Activated CD4-positive, alpha-beta T cell treated with anti-CD3 and anti-CD28 coated beads, Interleukin-2, Interleukin-4, amounts not matched to agents 100 ng/mL and 50 ng/mL, durations not matched to agents 16 hours and 8 hours (primary cell): ENCODE data around the gene SIGLEC11.
A peak's percentile ranks its signal among the peaks of the same experiment; 100 is the strongest.
"Not testable (repeated sequence)": the region's sequence is repeated elsewhere in the genome, so short reads cannot be mapped to it uniquely, and the experiment has no call there.

ENCODE experiments used
- DNase-seq: peaks from one replicate; pipeline ENCODE4 v3.0.0-alpha.2; 2020; ENCODE audit warnings: low spot score

Gene SIGLEC11

GRCh38 chr19:49924881-49925210 lies 36.1 kb downstream of the SIGLEC11 start:
- DNase-seq: not testable (repeated sequence)

DNA sequence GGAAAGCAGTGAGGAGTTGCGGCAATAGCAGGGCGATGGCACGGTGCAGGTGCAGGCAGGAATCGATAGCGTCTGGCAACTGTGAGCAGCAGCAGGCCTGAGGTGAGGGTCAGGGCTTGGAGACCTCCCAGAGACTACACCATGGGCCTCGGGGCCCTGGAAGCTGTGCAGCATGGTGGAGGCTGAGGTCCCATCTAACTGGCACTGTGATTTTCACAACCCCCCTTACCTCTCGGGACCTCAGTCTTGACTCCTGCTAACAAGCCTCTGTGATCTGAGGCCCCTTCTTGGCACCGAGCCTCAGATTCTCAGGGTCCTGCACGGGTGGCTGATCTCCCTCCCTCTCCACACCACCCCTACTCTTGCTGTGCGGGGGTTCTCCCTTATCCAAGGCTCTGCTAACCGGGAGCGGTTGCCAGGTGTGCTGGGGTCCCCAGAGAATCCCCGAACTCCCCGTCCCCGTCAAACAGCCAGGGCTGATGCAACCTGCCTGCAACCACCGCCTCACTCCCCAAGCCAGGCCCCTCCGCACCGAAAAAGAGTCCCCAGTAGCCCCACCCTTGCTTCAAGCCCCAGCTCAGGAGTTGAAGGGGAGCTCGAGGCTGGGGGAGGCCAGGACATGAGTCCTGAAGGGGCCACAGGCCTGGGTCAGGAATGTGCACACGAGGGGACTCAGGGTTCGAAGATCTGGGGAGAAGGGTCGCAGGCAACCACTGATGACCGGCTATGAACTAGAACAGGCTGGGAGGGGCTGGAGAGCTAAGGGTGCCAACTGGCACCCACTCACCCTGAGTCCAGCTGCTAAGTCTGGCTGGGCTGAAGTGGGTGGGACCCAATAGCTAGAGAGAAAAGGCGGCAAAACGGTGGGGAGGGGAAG lies 36.7 kb downstream of the SIGLEC11 start:
- DNase-seq: no peak

- DNase-seq: no peak
Measured at GRCh38 chr19:49923055-49924003, 37.6 kb downstream of the SIGLEC11 start.

- DNase-seq: no peak
Measured at GRCh38 chr19:49921871-49922795, 38.8 kb downstream of the SIGLEC11 start.

- DNase-seq: no peak
Measured at GRCh38 chr19:49920624-49921363, 40.2 kb downstream of the SIGLEC11 start.

DNA sequence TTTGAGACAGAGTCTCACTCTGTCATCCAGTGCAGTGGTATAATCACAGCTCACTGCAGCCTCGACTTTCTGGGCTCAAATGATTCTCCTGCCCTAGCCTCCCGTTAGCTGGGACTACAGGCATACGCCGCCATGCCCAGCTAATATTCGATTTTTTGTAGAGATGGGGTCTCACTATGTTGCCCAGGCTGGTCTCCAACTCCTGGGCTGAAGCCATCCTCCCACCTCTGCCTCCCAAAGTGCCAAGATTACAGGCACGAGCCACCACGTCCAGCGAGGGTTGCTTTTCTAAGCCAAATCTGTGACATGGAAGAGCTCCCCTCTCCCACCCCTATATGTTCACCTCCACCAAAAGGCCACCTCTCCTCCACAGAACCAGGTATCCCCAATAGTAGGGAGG lies 42.9 kb downstream of the SIGLEC11 start:
- DNase-seq: no peak

GRCh38 chr19:49916839-49917733 lies 43.9 kb downstream of the SIGLEC11 start:
- DNase-seq: no peak

DNA sequence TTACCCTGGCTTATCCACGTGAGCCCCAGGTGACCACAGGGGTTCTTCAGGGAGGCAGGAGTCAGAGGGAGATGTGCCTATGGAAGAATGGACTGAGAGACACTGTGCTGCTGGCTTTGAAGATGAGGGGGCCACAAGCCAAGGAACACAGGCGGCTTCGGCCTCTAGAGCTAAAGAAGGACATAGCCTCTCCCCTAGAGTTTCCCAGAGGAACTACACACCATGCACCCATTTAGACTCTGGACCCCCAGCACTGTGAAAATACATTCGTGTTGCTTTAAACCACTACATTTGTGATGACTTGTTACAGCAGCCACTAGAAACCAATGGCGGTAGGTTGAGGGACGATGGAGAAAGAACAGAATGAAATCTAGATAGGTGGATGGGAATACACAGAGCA lies 45.7 kb downstream of the SIGLEC11 start:
- no peak for DNase-seq

DNA sequence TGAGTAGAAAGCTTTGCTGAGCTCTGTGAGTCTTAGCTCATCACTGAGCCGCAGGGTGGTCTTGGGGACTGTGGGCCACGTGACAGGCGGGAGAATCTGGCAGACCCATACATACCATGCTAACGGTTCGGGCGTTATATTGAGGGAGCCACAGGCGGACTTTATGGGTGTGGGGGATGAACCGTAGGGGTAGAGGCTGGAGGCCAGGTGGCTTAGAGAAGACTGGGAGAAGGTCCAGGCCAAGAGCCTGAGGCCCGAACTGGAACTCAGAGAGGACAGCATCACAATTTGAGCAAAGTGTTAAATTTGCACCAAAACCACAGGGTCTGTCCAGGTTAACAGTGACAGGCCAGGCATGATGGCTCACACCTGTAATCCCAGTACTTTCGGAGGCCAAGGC lies 47.3 kb downstream of the SIGLEC11 start:
- DNase-seq: no peak

DNA sequence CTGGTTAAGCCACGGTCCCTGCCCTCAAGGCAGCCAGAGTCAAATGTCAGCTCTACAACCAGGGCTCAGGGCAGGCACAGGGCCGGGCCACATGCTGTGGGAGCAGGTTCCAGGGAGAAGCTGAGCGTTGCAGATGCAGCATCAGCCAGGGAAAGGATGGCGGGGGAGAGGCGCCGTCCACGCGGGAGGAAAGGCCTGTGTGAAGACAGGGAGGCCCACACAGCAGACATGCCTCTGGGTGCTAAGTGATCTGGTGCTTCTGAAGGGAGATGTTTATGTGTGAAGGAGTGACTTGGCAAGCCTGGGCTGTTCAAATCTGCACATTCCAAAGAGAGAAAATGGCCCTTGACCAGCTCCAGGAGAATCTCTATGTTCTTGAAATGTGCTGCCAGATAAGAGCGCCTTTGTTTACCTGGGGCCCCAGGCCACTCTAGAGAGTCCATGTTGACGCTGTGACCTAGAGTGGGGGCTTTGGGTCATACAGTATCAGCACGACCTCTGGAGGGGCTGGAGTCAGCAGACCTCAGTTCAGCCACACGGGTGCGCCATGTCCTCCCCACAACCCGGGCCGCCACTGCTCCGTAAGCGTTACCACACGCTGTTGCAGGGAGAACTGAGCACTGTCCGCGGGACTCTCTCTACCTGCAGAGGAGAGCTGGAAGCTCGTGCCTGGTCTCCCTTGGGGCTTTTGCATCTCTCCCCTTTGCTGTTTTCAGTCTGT lies 47.8 kb downstream of the SIGLEC11 start:
- DNase-seq: no peak

- peak; percentile 43 for DNase-seq
Measured at GRCh38 chr19:49911381-49912145, 49.4 kb downstream of the SIGLEC11 start.

GRCh38 chr19:49910179-49910578 lies 50.8 kb downstream of the SIGLEC11 start:
- no peak for DNase-seq

- no peak for DNase-seq
Measured at GRCh38 chr19:49908480-49909420, 52.2 kb downstream of the SIGLEC11 start.

DNA sequence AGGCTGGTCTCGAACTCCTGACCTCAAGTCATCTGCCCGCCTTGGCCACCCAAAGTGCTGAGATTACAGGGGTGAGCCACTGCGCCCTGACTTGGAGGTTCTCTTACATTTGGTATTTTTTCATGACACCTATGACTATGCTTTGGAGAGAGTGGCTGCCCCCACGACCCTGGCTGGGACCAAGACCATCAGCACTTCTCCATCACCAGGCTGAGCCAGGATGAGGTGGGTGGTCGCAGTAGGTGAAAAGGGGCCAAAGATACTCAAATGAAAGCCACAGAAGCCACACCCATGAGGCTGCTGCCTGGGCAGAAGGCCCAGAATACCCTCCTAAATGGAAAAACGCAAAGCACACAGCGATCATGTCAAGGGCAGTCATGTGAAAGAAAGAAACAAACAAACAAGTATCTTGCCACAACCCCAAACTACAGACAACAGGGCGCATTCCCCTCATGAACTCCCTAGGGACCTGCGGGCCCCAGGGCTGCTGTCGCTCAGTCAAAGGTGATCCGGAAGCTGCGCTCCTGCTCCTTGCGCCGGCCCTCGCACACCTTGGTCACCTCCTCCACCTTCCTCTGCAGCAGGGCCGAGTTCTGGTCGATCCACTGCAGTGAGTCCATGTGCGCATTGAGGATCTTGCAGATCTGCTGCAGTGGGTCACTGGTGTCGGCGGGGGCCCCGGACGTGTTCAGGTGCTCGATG lies 53.1 kb downstream of the SIGLEC11 start:
- no peak for DNase-seq

DNA sequence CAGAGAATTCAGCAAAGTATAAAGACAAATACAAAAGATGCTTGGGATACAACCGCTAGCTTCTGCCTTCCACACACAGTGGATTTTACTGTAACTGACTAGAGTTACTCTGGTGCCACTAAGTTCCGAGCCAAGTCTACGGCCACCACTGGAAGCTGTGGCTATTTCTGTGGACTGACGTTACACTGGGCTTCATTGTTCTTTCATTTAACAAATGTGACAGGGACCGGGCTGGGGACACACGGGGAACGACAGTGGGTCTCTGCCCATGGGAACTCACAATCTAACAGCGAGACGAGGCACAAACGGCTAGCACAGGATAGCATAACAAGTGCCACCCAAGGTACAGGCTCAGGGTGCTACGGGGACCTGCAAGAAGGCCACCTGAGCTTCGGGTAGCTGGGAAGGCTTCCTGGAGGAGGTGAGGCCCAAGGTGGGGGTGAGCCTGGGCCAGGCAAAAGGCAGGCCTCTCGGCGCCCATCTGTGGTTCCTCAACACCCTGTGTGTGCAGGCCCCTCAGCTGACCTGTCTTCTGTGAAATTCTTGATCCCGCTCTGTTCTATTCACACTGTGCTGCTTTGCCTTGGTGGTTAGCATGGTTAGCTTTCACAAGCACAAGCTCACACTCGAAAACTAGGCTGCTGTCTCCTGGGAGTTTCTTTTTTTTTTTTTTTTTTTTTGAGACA lies 54.0 kb downstream of the SIGLEC11 start:
- no peak for DNase-seq

- no peak for DNase-seq
Measured at GRCh38 chr19:49904136-49904535, 56.8 kb downstream of the SIGLEC11 start.
